Spleen (tissue), 7 donors: Measurements from ENCODE around the gene RIBC2.

Experiments
- CTCF ChIP-seq, 11 experiments: fragments of 200-600 bp in 7 of 11; fragments of 450-650 bp in 4 of 11; sonication (generic) in 4 of 11; IDR thresholded peaks in 8 of 11; conservative IDR thresholded peaks in 3 of 11; 1 replicate in 7 of 11; 2 replicates in 4 of 11; pipeline versions ENCODE4 v1.4.0 to v1.8.0; 2016 to 2021; ENCODE audit warnings: antibody characterized with exemption in 11 of 11, inconsistent platforms in 4 of 11, mild to moderate bottlenecking in 1 of 11
- POLR2A ChIP-seq, 3 donors: fragments of 450-650 bp; IDR thresholded peaks; one replicate each; pipeline ENCODE4 v1.5.1; 2017; ENCODE audit warnings: antibody characterized with exemption in 3 of 3, mild to moderate bottlenecking in 1 of 3
- POLR2AphosphoS5 ChIP-seq, 3 donors: sonication (generic); formaldehyde crosslinking; IDR thresholded peaks; one replicate each; pipeline ENCODE4 v1.5.1; 2017; ENCODE audit warnings: antibody characterized with exemption in 3 of 3
- donor health status: DM: no; HTN: no; CAD: no; lungs with moderate emphysema.
- donor health status: DM: no; HTN: no; CAD: no.
- donor health status: DM: no; HTN: no; CAD: no.

- no peak for TF ChIP-seq POLR2A (IDR thresholded peaks at IDR 0.05)
- no peak for TF ChIP-seq CTCF (IDR thresholded peaks at IDR 0.05 in 8 of 11, conservative IDR thresholded peaks at IDR 0.05 in 3 of 11)
- no peak for TF ChIP-seq POLR2AphosphoS5 (IDR thresholded peaks at IDR 0.05)
Measured at GRCh38 chr22:45444168-45444567, 30.7 kb downstream of the RIBC2 start.
